ENCODE results near the gene COL6A5.
"Not testable (repeated sequence)": the region's sequence is repeated elsewhere in the genome, so short reads cannot be mapped to it uniquely, and the experiment has no call there.

Gene COL6A5

DNA sequence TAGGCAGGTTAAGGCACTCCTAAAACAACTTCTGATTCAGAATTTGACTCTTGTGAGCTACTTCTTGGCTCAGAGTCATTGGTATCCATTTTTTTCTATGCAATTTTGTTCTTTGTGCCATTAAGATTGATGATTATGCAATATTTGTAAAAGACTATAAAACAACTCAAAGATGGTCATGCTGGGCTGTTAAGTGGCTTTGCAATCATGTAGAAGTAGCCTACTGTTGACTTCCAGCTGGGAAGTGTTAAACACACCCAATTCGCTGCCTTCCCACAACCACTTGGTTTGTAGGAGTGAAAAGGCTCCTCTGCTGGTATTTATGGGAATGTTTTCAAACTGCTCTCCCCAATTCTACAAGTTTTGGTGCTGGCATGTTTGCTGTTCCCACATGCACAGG lies 96.8 kb downstream of the COL6A5 start:
- no peak for DNase-seq (ENCODE audit: low read depth in 2 of 2, low spot score in 1 of 2)

DNA sequence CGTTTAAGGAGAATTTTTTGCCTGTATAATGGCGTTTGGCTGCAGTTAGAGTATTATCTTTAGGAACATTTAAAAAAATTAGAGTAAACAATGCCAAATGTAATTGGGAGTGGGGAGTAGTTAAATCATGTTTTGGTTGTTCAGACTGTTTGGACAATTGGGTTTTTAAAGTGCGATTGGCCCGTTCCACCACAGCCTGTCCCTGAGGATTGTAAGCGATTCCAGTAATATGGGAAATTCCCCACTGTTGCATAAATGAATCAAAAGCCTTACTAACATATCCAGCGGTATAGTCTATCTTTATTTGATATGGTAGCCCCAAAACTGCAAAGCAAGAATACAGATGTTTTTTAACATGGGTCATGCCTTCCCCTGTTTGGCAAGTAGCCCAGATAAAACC lies 101.4 kb downstream of the COL6A5 start:
- DNase-seq (ENCODE audit: low read depth in 2 of 2, low spot score in 1 of 2): not testable (repeated sequence)

DNA sequence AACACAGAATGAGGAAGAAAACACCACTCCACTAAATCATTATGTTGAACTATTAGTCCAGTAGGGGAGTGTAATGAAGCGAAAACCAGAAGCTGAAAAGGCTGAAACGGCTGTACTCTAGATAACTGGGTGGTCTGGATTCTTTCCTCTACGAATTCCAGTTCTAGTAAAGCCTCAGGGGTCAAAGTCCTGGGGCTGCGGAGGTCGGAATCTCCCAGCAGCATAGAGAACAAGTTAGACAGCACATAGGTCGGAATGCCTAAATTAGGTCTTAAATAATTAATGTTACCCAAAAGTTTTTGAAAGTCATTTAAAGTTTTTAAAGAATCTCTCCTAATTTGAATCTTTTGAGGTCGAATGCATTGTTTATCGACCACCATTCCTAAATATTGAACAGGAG lies 102.7 kb downstream of the COL6A5 start:
- not testable (repeated sequence) for DNase-seq (ENCODE audit: low read depth in 2 of 2, low spot score in 1 of 2)

DNA sequence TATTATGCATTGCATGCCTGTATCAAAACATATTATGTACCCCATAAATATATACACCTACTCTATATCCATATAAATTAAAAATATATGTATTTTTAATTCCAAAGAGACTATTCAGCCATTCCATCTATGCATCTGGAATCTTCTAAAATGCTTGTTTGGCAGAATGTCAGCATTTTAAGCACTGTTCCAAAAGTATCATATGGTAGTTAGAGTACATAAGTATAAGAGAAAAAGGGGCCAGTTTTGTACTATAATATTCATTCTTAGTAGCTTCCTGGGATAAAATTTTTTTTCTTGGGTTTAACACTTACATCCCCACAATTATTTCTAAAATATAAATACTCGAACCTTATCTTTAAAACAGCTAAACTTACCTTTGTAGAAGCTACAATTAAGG lies 111.1 kb downstream of the COL6A5 start:
- DNase-seq (ENCODE audit: low read depth in 2 of 2, low spot score in 1 of 2): no peak

DNA sequence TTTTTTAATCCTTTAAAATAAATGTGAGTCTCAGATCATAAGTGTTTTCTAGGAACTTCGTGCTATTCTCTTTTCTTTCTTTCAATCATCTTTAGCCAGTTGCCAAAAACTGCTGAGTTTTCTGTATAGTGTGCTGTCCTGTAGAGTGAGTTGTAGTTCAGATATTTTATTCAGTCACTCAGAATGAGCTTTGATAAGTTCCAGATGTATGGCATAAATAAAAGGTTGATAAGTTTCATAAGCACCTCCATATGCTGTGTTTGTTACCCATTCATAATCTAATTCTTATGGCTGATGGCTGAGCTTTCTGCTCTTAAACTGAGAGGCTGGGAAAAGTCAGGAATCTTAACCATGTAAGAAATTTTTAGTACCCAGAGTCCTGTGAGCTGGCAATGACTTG lies 112.2 kb downstream of the COL6A5 start:
- DNase-seq (ENCODE audit: low read depth in 2 of 2, low spot score in 1 of 2): no peak

DNA sequence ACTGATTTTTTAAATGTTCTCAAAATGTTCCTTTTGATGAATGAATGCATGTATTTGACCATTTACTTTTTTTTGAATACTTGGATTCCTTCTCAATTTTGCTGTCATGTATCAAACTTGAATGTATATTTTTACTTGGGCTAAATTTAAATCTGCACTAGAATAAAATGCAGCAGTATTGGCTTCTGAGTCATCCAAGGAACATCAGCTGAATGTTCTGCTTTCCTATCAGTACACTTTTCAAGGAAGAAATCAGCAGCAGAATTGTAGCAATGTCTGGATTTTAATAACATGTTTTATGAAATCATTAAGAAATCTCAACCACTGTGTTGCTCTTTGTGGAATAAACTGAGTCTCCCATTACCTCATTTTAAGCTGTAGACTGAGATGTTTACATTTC lies 114.5 kb downstream of the COL6A5 start:
- DNase-seq (ENCODE audit: low read depth in 2 of 2, low spot score in 1 of 2): no peak

DNA sequence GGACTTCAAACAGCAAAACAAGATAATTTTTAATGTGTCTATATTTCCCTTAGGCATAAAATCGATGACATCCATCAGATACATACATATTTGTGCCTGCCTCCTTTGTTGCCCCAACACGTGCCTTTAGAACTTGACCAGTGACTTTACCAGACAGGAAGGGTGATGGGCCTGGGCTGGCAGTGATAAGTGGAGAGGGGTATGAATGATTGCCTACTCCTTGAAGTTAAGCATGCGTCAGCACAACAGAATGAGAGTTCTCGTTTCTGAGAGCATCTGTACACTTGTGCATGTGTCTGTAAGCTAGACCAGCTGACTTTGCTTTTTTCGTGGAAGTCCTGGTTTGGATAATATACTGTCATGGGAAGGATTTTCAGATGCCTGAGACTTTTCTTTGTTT lies 116.6 kb downstream of the COL6A5 start:
- no peak for DNase-seq (ENCODE audit: low read depth in 2 of 2, low spot score in 1 of 2)

DNA sequence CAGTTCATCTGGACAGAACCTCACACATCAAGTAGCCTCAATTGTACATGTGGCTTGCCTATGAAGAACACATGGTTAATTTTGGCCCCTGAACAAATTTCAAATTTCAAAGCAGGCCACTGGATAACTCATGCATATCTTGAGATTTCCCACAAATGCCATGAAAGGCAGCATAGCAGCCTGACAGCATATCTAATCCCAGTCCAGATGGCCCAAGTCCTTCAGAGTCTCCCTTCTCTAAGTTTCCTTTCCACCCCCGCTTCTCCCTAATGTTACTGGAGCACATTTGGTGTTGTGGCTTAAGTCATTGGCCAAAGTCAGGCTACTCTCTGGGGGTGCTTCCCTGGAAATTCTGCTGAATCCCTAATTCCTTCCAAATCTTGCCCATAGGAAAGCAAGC lies 117.7 kb downstream of the COL6A5 start:
- DNase-seq (ENCODE audit: low read depth in 2 of 2, low spot score in 1 of 2): no peak

DNA sequence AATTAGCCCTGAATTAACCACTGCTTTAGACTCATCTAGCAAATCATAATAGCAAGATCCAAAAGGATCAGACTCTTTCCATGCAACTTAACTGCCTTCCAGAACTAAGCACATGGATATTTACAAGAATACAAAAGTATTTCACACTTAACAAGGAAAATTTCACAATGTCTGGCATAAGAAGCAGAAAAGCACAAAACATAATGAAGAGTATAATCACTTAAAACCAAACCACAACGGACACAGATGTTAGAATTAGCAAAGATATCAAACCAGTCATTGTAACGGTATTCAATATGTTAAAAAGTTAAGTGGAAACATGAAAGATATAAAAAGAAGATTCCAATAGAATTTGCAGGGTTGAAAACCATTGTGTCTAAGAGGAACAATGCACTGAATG lies 120.0 kb downstream of the COL6A5 start:
- DNase-seq (ENCODE audit: low read depth in 2 of 2, low spot score in 1 of 2): no peak

DNA sequence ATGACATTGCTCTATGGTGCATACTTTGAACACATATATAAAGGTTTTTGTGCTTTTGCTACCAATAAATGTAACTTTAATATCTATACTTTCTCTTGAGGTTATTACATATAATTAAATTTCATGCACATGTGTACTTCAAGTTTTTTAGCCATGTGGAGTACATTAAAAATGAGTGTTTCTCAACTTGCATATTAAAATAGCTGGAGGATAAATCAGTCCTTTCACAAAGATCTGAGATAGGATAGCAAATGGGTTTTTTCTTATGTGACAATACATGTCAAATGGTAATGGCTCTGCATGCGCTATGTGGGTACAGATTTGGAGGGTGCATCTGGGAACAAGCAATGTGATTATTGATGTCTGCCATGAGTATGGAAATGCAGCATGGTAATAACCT lies 122.8 kb downstream of the COL6A5 start:
- no peak for DNase-seq (ENCODE audit: low read depth in 2 of 2, low spot score in 1 of 2)

DNA sequence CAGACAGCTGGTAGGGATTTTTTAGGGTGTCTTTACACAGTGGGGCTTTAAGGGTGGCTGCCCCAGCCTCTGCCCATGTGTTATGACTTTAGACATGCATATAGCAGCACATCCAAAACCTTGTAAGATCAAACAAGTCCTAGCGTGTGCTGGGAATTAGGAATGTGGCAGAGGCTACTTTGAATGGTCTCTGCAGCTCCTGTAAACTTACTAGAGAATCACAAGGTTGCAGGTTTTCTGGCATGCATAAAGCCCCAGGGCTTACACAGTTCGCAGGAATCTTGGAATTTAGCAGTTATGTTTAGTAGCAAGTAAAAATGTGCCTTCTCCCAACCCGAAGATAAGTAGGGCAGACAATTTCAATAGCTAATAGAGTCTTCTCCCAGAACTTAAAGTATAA lies 124.7 kb downstream of the COL6A5 start:
- no peak for DNase-seq (ENCODE audit: low read depth in 2 of 2, low spot score in 1 of 2)

DNA sequence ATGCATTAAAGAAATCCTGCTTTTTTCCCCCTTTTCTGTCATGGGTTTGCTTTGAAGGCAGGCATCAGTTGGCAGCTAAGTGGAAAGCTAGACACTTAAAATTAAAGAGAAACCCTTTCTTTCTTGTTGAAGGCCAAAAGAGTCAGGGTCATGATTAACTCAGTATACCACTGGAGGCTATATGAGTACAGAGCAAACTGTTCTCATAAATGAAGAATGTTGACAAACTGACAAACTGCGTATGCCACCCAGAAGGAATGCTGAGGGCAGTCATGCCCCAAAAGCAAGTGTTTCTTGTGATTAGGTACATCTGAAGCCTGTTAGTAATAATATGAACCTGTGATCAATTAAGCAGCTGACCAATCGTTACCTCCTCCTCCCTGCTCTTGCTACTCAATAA lies 127.9 kb downstream of the COL6A5 start:
- DNase-seq (ENCODE audit: low read depth in 2 of 2, low spot score in 1 of 2): no peak

DNA sequence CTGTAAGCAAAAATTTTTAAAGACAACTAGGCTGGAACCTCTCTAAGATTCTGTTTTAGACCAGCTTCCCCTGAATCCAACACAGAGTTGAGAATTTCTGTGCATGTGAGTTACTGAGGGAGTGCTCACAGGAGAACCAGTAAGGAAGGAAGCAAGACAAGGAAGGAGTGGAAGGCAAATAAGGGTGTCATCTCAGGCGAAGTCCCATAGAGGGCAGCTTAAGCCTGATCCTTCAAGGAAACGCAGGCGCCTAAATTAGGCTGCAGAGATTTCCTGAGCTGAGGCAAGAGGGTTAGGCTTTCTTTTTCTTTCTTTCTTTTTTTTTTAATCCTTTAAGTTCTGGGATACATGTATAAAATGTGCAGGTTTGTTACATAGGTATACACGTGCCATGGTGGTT lies 135.3 kb downstream of the COL6A5 start:
- no peak for DNase-seq (ENCODE audit: low read depth in 2 of 2, low spot score in 1 of 2)

DNA sequence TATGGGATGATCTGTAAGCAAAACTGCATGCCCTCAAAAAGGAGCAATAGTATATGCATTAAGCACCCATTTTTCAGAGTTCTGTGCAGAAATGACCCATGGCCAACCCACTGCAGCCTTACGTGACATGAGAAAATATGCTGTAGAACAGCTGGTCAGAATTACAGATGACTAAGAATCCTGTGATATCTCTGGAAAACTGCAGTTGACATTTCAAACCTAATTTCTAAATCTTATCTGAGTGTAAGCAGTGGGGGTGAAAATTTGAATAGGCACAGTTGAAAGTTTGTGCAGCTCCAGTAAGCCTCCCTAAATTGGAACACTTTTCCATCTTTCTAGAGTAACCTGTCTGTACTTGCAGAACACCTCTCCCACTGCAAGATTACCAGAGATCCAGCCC lies 142.8 kb downstream of the COL6A5 start:
- no peak for DNase-seq (ENCODE audit: low read depth in 2 of 2, low spot score in 1 of 2)

DNA sequence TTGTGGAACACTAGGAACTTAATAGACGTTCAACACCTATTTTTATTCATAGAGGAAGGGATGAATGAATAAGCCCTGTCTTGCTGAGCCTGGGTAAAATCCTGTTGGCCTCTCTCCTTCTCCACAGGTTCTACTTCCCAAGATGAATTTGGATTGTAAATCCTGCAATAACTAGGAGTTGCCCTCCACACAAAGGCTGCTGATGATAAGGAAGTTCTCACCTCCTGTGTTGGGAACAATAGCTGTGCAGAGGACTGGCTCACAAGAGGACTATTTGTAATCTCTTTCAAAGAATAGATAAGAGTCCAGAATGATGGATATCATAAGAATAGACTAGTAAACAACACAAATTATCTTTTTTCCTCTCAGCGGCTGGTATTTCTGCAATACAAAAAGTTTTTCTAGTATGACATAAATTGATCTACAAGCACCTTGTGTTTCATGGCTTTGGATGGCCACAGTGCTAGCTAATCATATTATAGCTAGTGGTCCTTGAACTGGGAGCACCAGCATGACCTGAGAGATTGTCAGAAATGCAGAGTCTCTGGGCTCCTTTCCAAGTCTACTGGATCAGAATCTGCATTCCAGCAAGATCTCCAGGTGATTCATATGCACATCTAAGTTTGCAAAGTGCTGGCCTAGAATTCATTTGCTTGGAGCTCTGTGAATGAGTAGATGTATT lies 143.4 kb downstream of the COL6A5 start:
- no peak for DNase-seq (ENCODE audit: low read depth in 2 of 2, low spot score in 1 of 2)

DNA sequence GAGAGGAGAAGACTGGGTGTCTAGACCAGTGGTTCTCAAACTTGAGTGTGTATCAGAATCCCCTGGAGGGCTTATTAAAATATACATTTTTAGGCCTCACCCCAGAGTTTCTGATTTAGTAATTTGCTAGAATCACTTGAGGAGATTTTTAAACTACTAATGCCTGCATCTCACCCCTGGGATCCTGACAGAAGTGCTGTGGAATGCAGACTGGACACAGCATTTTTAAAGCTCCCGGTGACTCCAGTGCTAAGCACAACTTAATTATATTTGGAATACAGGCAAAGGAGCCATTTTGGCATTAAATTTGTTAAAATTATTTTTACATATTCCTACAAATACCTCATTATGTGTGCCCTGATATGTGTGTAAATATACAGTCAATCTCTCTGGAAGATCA lies 144.8 kb downstream of the COL6A5 start:
- no peak for DNase-seq (ENCODE audit: low read depth in 2 of 2, low spot score in 1 of 2)

DNA sequence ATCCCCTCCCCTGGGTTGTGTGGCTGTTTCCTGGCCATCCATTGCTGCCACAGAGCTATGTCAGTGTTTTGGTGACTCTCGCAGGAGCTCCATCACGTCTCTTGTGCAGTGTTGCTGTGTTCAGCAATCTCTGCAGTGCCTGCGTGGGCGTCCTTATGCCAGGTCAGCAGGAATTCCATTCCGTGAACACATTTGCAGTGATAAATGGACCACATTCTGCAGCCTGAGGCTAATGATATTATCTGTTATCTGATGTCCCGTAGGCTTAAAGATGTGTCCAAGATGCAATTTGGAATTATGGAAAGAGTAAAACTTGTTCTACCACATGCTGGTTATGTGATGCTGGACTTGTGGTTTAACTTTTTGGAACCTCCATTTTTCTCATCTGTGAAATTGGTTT lies 146.0 kb downstream of the COL6A5 start:
- DNase-seq (ENCODE audit: low read depth in 2 of 2, low spot score in 1 of 2): no peak

DNA sequence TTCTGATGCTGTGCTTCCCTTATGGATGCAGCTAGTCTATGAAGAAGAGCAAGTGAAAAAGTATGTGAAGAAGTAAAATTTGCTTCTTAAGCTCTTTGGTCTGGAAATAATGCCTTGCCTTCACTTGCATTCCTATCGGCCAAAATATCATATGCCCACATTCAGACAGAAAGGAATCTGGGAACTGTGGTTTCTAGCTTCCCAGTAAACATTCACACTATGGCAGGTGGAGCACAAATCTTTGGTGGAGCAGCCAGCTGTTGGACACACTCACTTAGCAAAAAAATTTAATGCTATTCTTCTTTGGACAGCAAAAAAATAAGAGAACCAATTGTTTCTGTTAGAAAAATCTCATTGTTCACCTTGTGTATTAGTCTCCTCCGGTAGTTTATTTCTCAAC lies 159.2 kb downstream of the COL6A5 start:
- DNase-seq (ENCODE audit: low read depth in 2 of 2, low spot score in 1 of 2): no peak

DNA sequence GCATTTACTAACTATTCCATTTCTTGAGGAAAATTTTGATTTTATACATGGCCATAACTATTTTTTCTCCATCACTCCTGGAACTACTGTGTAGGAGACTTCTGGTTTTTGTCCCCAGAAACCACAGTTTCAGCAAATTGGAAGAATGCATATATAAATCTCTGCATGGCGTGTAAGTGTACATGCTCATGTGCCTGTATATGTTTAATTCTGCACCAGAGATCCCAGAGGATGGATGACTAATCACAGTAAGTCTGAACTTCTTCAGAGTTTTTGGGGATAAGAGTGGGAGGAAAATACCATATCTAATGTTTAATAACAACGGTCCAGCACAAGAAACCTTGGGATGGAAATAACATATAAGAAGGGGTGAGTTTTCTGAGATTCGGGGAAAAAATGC lies 160.6 kb downstream of the COL6A5 start:
- no peak for DNase-seq (ENCODE audit: low read depth in 2 of 2, low spot score in 1 of 2)

DNA sequence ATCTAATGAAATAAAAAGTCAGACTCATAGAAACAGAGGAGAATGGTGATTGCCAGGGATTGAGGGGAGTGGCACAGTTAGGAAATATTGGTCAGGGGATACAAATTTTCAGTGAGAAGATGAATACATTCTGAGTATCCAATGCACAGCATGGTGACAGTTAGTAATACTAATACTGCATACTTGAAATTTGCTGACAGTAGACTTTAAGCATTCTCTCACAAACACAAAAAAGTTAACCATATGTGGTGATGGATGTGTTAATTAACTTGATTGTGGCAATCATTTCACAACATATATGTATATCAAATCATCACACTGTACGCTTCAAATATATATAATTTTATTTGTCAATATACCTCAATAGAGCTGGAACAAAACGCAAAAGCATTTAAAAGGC lies 162.3 kb downstream of the COL6A5 start:
- no peak for DNase-seq (ENCODE audit: low read depth in 2 of 2, low spot score in 1 of 2)

DNA sequence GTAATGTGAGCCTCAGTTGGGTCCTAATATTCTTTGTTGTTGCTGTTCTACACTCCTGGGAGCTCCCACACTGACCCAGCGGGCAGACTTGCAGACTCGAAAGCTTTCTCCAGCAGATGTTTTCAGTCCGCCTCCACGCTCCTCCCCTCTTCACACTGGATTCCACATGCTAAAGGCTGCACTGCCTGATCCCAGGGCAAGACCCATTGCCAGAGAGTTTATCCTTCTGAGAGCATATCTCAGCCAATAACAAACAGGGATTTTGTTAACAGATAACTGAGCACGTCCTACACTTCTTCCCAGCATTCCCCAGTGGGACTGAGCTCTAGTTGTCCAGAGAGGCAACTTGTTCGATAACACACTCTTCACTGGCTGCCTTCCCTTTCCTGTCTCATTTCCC lies 163.5 kb downstream of the COL6A5 start:
- DNase-seq (ENCODE audit: low read depth in 2 of 2, low spot score in 1 of 2): no peak

DNA sequence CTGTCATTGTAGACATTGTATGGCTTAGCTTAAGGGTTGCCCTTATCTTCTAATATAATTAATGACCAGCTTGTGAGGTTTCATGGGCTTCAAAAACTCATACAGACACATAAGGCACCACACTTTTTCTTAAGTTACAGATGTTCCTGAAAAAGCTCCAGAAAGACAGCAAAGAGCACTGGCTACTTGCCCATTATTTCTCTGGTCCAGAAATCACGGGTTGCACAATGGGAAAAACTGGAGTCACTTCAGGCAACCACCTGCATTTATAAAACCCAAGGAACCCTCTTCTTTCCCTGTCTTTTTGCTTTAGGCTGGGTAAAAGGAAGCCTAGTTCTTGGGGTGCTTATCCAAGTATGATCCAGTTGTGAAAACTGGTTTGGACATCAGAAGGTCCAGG lies 169.2 kb downstream of the COL6A5 start:
- DNase-seq (ENCODE audit: low read depth in 2 of 2, low spot score in 1 of 2): no peak

DNA sequence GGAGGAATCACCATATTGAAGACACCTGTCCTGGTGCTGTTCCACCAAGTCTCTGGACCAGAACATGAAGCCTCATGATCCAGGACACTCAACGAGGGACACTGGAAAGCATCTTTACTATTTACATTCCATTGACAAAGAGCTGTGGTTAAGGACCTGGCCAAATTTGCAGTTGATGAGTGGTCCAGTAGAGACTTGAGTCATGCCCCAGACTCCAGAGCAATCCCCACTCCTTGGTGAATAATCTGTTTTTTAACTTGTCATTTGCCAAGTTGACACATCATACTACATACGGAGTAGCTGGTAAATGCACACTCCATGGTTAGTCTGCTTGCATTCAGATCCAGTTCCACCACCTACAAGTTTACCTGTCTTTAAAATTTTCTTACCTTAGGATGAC lies 170.3 kb downstream of the COL6A5 start:
- no peak for DNase-seq (ENCODE audit: low read depth in 2 of 2, low spot score in 1 of 2)

Data from stimulated activated CD8-positive, alpha-beta memory T cell treated with anti-CD3 and anti-CD28 coated beads, Interleukin-4, amount 100 ng/mL, for 4 hours (primary cell).